ENCODE results near the gene SLC25A27.

SLC25A27 gene

GRCh38 chr6:46651006-46651405 is 1.8 kb upstream of the SLC25A27 start:
- DNase-seq (ENCODE audit: low read depth): no peak

- DNase-seq (ENCODE audit: low read depth): no peak
Observed at GRCh38 chr6:46651816-46652215, 959 bp upstream of the SLC25A27 start.

GRCh38 chr6:46652232-46652602 is 558 bp upstream of the SLC25A27 start:
- no peak for DNase-seq (ENCODE audit: low read depth)

GRCh38 chr6:46653439-46654195 is 842 bp downstream of the SLC25A27 start:
- no peak for DNase-seq (ENCODE audit: low read depth)

- DNase-seq (ENCODE audit: low read depth): no peak
Observed at GRCh38 chr6:46655803-46656202, 3.0 kb downstream of the SLC25A27 start.

GRCh38 chr6:46657642-46658041 is 4.9 kb downstream of the SLC25A27 start:
- no peak for DNase-seq (ENCODE audit: low read depth)

- no peak for DNase-seq (ENCODE audit: low read depth)
Observed at GRCh38 chr6:46661483-46661882, 8.7 kb downstream of the SLC25A27 start.

GRCh38 chr6:46667377-46667776 is 14.6 kb downstream of the SLC25A27 start:
- no peak for DNase-seq (ENCODE audit: low read depth)

- DNase-seq (ENCODE audit: low read depth): no peak
Observed at GRCh38 chr6:46674410-46674809, 21.6 kb downstream of the SLC25A27 start.

GRCh38 chr6:46676604-46677313 is 24.0 kb downstream of the SLC25A27 start:
- no peak for DNase-seq (ENCODE audit: low read depth)

- DNase-seq (ENCODE audit: low read depth): no peak
Observed at GRCh38 chr6:46677314-46677654, 24.5 kb downstream of the SLC25A27 start.

- peak; percentile 17 for DNase-seq (ENCODE audit: low read depth)
Observed at GRCh38 chr6:46684771-46685170, 32.0 kb downstream of the SLC25A27 start.

GRCh38 chr6:46687619-46688097 is 34.9 kb downstream of the SLC25A27 start, which contains the start of gene TDRD6:
Gene TDRD6 (plus strand): TSS chr6:46687885. CDS start chr6:46688129, 244 bp downstream.
- no peak for DNase-seq (ENCODE audit: low read depth)

- DNase-seq (ENCODE audit: low read depth): no peak
Observed at GRCh38 chr6:46688117-46688965, 35.6 kb downstream of the SLC25A27 start.

- DNase-seq (ENCODE audit: low read depth): no peak
Observed at GRCh38 chr6:46688966-46689335, 36.2 kb downstream of the SLC25A27 start.

- DNase-seq (ENCODE audit: low read depth): no peak
Observed at GRCh38 chr6:46689657-46690056, 36.9 kb downstream of the SLC25A27 start.

GRCh38 chr6:46690141-46690755 is 37.5 kb downstream of the SLC25A27 start:
- no peak for DNase-seq (ENCODE audit: low read depth)

GRCh38 chr6:46690911-46691451 is 38.2 kb downstream of the SLC25A27 start:
- DNase-seq (ENCODE audit: low read depth): no peak

GRCh38 chr6:46699970-46700369 is 47.2 kb downstream of the SLC25A27 start:
- no peak for DNase-seq (ENCODE audit: low read depth)

- peak; percentile 10 for DNase-seq (ENCODE audit: low read depth)
Observed at GRCh38 chr6:46704562-46704961, 51.8 kb downstream of the SLC25A27 start.

- no peak for DNase-seq (ENCODE audit: low read depth)
Observed at GRCh38 chr6:46706464-46706863, 53.7 kb downstream of the SLC25A27 start.

GRCh38 chr6:46711491-46711890 is 58.7 kb downstream of the SLC25A27 start:
- DNase-seq (ENCODE audit: low read depth): no peak

Measured in stromal cell of bone marrow (primary cell).